T-helper 22 cell (primary cell): Measurements from ENCODE around the gene PDS5B.

Experiments
- DNase-seq: peaks from one replicate; pipeline ENCODE4 v3.0.0-alpha.2; 2020; ENCODE audit warnings: low read depth

PDS5B gene

GRCh38 chr13:32590266-32590665, 4.0 kb downstream of the PDS5B start:
- DNase-seq, result no peak

- DNase-seq, result no peak
Measured at GRCh38 chr13:32592082-32592481, 5.8 kb downstream of the PDS5B start.

GRCh38 chr13:32594157-32594738, 8.0 kb downstream of the PDS5B start:
- DNase-seq, result no peak

- DNase-seq, result no peak
Measured at GRCh38 chr13:32595306-32595705, 9.1 kb downstream of the PDS5B start.

GRCh38 chr13:32600890-32601289, 14.6 kb downstream of the PDS5B start:
- no peak for DNase-seq

- DNase-seq, result no peak
Measured at GRCh38 chr13:32609428-32609827, 23.2 kb downstream of the PDS5B start.

GRCh38 chr13:32610538-32610937, 24.3 kb downstream of the PDS5B start:
- no peak for DNase-seq

GRCh38 chr13:32610977-32611376, 24.7 kb downstream of the PDS5B start:
- DNase-seq, result no peak

GRCh38 chr13:32616883-32617511, 30.7 kb downstream of the PDS5B start:
- no peak for DNase-seq

- no peak for DNase-seq
Measured at GRCh38 chr13:32622827-32623226, 36.6 kb downstream of the PDS5B start.

- DNase-seq, result no peak
Measured at GRCh38 chr13:32624441-32624840, 38.2 kb downstream of the PDS5B start.

- DNase-seq, result no peak
Measured at GRCh38 chr13:32627793-32628192, 41.5 kb downstream of the PDS5B start.

- DNase-seq, result no peak
Measured at GRCh38 chr13:32629313-32629712, 43.1 kb downstream of the PDS5B start.

GRCh38 chr13:32629866-32630265, 43.6 kb downstream of the PDS5B start:
- no peak for DNase-seq

- no peak for DNase-seq
Measured at GRCh38 chr13:32632343-32632909, 46.2 kb downstream of the PDS5B start.

GRCh38 chr13:32636711-32637110, 50.5 kb downstream of the PDS5B start:
- DNase-seq, result no peak

- no peak for DNase-seq
Measured at GRCh38 chr13:32638739-32639138, 52.5 kb downstream of the PDS5B start.

GRCh38 chr13:32639502-32640105, 53.4 kb downstream of the PDS5B start:
- peak; percentile 16 for DNase-seq

GRCh38 chr13:32642316-32642715, 56.1 kb downstream of the PDS5B start:
- no peak for DNase-seq

GRCh38 chr13:32642858-32643257, 56.6 kb downstream of the PDS5B start:
- no peak for DNase-seq

GRCh38 chr13:32645854-32646253, 59.6 kb downstream of the PDS5B start:
- DNase-seq, result no peak

GRCh38 chr13:32647926-32648325, 61.7 kb downstream of the PDS5B start:
- DNase-seq, result no peak

- DNase-seq, result peak; percentile 24
Measured at GRCh38 chr13:32650705-32651311, 64.6 kb downstream of the PDS5B start.
